Cardiac muscle cell (in vitro differentiated cells and primary cell): ENCODE data around the gene DCLK1. TPM values are rescaled to one million over a fixed set of nuclear protein-coding genes. Genes with fewer than 3 reads are reported as not detected.

Experiments used
- DNase-seq, 2 donors: peaks; one replicate each; pipeline versions ENCODE4 v3.0.0 to v3.0.0-alpha.2; 2010 to 2017; ENCODE audit warnings: low read depth in 1 of 2, low spot score in 1 of 2
- H3K27ac ChIP-seq: fragments of 200-600 bp; sonication (generic); 2 replicates; pipeline ENCODE4 v1.5.1; 2016
- H3K27me3 ChIP-seq: fragments of 200-600 bp; sonication (generic); 2 replicates; pipeline ENCODE4 v1.6.0; 2016; ENCODE audit warnings: control low read depth
- H3K36me3 ChIP-seq: fragments of 200-600 bp; sonication (generic); 2 replicates; pipeline ENCODE4 v1.5.1; 2016; ENCODE audit warnings: control low read depth
- H3K4me1 ChIP-seq: fragments of 200-600 bp; sonication (generic); 2 replicates; pipeline ENCODE4 v1.8.1; 2017; ENCODE audit warnings: low read depth, mild to moderate bottlenecking, mixed run types
- H3K4me3 ChIP-seq: fragments of 200-600 bp; sonication (generic); 2 replicates; pipeline ENCODE4 v1.5.1; 2016; ENCODE audit warnings: mild to moderate bottlenecking
- H3K9me3 ChIP-seq: fragments of 200-600 bp; sonication (generic); 2 replicates; pipeline ENCODE4 v1.5.1; 2017; ENCODE audit warnings: low read depth, mild to moderate bottlenecking, control low read depth
- polyA plus RNA-seq: library from polyadenylated mRNA; unstranded; fragments of >200 nt; fragmentation: Nextera tagmentation; extraction: Ambion mirVana; gene quantifications from 2 replicates; pipeline ENCODE4 v1.2.1, GENCODE V29; 2016
- total RNA-seq: library from RNA; depleted of rRNA; stranded (reverse); fragments of >200 nt; gene quantifications from 2 replicates; pipeline ENCODE4 v1.2.3, GENCODE V29; 2016
- TF ChIP-seq, protein P1 (sequence below): IDR thresholded peaks from 2 replicates; pipeline ENCODE4 v1.5.1; 2012; ENCODE audit warnings: low read depth, mild to moderate bottlenecking, low read length

DCLK1 gene
- total and polyA plus RNA-seq, 2 experiments from 2014 or later, result 0.09 TPM; not detected in 1

DNA sequence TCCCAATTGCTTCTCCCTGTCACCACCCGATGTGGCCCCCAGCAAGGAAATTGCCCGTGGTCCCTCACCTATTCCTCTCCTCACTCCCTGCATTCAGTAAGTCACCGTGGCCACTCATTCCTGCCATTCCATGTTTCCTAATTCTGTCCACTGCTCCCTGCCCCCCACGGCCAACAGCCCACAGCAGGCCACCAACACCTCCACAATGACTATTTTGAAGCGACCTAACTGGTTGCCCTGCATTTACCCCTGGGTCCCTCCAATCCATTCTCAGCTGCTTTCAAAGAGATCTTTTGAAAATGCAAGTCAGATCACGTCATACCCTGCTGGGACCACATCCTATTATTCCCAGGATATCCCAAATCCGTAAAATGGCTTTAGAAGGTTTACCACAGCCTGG lies 210.4 kb downstream of the DCLK1 start:
- Histone ChIP-seq H3K36me3 (no peaks in the 10 kb centered on the region), H3K4me1 (no peaks in the 10 kb centered on the region), H3K27ac (no peak overlapping the region), H3K27me3 (no peaks in the 10 kb centered on the region), H3K9me3 (no peaks in the 10 kb centered on the region), H3K4me3 (no peak overlapping the region)
- DNase-seq, result no peak
- TF ChIP-seq, protein P1, sequence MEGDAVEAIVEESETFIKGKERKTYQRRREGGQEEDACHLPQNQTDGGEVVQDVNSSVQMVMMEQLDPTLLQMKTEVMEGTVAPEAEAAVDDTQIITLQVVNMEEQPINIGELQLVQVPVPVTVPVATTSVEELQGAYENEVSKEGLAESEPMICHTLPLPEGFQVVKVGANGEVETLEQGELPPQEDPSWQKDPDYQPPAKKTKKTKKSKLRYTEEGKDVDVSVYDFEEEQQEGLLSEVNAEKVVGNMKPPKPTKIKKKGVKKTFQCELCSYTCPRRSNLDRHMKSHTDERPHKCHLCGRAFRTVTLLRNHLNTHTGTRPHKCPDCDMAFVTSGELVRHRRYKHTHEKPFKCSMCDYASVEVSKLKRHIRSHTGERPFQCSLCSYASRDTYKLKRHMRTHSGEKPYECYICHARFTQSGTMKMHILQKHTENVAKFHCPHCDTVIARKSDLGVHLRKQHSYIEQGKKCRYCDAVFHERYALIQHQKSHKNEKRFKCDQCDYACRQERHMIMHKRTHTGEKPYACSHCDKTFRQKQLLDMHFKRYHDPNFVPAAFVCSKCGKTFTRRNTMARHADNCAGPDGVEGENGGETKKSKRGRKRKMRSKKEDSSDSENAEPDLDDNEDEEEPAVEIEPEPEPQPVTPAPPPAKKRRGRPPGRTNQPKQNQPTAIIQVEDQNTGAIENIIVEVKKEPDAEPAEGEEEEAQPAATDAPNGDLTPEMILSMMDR, result no peak

DNA sequence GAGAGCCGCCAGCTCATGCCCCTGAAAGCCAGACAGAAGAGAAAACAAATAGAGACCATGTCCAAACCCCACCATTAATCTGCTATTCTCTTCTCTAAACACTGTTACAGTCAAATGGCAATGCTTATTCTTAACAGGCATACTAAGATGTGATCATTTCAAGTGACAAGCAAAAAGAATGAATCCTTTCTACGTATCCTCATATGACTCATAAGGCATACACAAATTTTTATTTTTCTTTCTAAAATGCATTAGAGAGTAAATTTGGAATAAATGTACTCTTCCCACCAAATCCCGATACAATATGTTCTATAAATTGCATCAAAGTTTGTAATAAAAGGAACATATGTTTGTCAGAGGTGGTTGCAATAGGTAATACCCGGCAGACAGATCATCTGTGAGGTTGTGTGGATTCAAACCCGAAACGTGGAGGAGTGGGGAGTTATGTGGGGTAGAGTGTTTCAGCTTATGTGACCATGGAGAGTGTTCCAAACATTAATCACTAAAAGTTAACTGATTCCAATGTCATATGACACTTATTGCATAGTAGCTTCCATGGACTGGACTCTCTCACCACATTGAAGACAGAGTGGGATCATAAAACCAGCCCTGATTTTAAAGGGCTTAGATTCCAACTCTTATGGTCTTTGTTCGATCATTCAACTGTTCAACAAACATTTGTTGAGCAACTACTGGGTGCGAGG lies 213.1 kb downstream of the DCLK1 start:
- Histone ChIP-seq H3K4me3 (no peak overlapping the region), H3K9me3 (no peaks in the 10 kb centered on the region), H3K27me3 (no peaks in the 10 kb centered on the region), H3K27ac (no peak overlapping the region), H3K36me3 (no peaks in the 10 kb centered on the region), H3K4me1 (no peaks in the 10 kb centered on the region)
- DNase-seq, result no peak
- TF ChIP-seq, protein P1, result no peak

DNA sequence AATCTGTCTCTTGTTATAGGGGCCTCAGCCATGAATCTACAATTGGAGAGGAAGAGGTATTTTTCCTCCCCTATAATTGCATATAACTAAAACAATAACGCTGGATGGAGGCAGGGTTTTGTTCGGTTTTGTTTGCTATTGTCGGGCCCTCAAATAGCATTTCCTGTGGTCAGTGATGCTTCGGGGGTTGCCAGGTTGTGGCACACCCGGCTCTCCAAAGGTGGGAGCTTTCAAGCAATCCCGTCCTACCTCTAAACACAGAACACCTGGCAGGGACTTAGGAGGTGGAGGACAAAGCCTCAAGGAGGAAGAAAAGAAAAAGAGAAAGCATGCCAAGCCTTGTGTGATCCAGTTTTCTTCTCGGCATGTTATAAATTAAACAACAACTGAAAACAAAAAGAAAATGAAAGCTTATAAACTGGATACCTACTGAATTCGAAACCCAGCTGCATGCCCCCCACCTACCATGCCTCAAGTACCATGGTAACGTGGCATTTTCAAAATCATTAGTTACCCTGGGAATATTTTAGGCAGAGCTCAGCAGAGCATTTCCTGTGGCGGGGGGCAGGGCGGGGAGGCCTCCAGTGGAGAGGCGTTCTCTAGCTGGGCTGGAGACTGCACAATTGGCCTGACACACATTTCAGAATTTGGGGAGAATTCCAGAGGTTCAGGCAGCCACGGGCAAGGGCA lies 213.8 kb downstream of the DCLK1 start:
- TF ChIP-seq, protein P1, result no peak
- H3K4me3 ChIP-seq, result no peak overlapping the region
- no peak overlapping the region for H3K27ac ChIP-seq
- H3K4me1 ChIP-seq, result no peaks in the 10 kb centered on the region
- H3K27me3 ChIP-seq, result no peaks in the 10 kb centered on the region
- H3K36me3 ChIP-seq, result no peaks in the 10 kb centered on the region
- peak in 1 of 2 donors; percentile 10 for DNase-seq
- H3K9me3 ChIP-seq, result no peaks in the 10 kb centered on the region

DNA sequence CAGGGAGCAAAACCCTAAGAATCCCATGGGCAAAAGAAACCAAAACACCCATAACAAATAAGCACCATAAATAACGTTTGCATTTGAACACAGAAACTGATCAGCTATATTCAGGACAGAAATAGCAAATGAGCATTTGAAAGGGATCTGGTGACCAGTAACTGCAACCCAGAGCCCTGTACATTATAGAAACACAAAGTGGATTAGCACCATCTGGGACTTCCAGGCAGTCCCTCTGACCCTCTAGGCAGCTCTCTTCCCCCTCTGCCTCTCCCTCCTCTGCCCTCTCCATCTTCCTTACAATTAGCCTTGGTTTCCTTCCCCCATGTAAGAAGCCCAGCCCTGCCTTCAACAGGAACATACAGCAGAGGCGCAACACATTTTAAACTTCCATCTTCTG lies 215.0 kb downstream of the DCLK1 start:
- Histone ChIP-seq H3K27me3 (no peaks in the 10 kb centered on the region), H3K27ac (no peak overlapping the region), H3K4me1 (no peaks in the 10 kb centered on the region), H3K4me3 (no peak overlapping the region), H3K36me3 (no peaks in the 10 kb centered on the region), H3K9me3 (no peaks in the 10 kb centered on the region)
- no peak for DNase-seq
- TF ChIP-seq, protein P1, result no peak

DNA sequence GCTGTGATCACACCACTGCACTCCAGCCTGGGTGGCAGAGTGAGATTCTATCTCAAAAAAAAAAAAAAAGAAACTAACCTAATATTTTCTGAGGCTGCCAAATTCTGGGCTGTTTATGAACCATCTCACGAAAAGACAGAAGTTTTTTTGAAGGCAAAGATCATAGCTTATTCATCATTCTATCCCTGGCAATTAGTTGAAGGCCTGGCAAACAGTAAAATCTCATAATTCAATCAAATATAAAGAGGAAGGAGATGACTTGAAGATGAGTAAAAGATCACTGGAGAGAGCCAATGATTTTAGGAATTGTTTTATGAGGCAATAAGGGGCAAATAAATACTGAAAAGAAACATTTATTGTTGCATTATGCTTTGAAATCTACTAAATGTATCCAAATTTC lies 216.5 kb downstream of the DCLK1 start:
- Histone ChIP-seq H3K4me3 (no peak overlapping the region), H3K27me3 (no peaks in the 10 kb centered on the region), H3K36me3 (no peaks in the 10 kb centered on the region), H3K4me1 (no peaks in the 10 kb centered on the region), H3K27ac (no peak overlapping the region), H3K9me3 (no peaks in the 10 kb centered on the region)
- no peak for DNase-seq
- TF ChIP-seq, protein P1, result no peak
